Heart right ventricle (tissue), 16 donors: ENCODE measurements around the gene KCNT2. TPM values are rescaled to one million over a fixed set of nuclear protein-coding genes. Genes with fewer than 3 reads are reported as not detected.
"Not testable (repeated sequence)": the region's sequence is repeated elsewhere in the genome, so short reads cannot be mapped to it uniquely, and the experiment has no call there.

Experiments used
- ATAC-seq, 8 donors: fragments of 200-7000 bp; cut with Tn5 transposase; one replicate each; pipeline ENCODE4 v1.9.1; 2020; ENCODE audit warnings: mild to moderate bottlenecking in 8 of 8, moderate library complexity in 8 of 8, moderate number of reproducible peaks in 1 of 8
- DNase-seq, 2 donors: peaks; one replicate each; pipeline ENCODE4 v3.0.0-alpha.2; 2020
- H3K27ac ChIP-seq, 10 donors: fragments of 200-600 bp; sonication (generic) in 2 of 10; one replicate each; pipeline versions ENCODE4 v1.5.0 to v1.8.0; 2020 to 2022; ENCODE audit warnings: mild to moderate bottlenecking in 3 of 10
- H3K27me3 ChIP-seq, 7 donors: fragments of 200-600 bp; one replicate each; pipeline ENCODE4 v1.8.0; 2021 to 2022; ENCODE audit warnings: mild to moderate bottlenecking in 2 of 7
- H3K36me3 ChIP-seq, 9 donors: fragments of 200-600 bp; sonication (generic) in 1 of 9; one replicate each; pipeline versions ENCODE4 v1.5.0 to v1.8.0; 2020 to 2022; ENCODE audit warnings: mild to moderate bottlenecking in 2 of 9
- H3K4me1 ChIP-seq, 9 donors: fragments of 200-600 bp; sonication (generic) in 1 of 9; one replicate each; pipeline versions ENCODE4 v1.5.0 to v1.8.0; 2020 to 2022; ENCODE audit warnings: mild to moderate bottlenecking in 4 of 9
- H3K4me3 ChIP-seq, 10 donors: fragments of 200-600 bp; sonication (generic) in 2 of 10; one replicate each; pipeline versions ENCODE4 v1.5.0 to v1.8.0; 2020 to 2022; ENCODE audit warnings: mild to moderate bottlenecking in 7 of 10, moderate library complexity in 2 of 10
- H3K9me3 ChIP-seq, 11 donors: fragments of 200-600 bp in 10 of 11; sonication (generic) in 2 of 11; one replicate each; pipeline versions ENCODE4 v1.5.0 to v1.8.0; 2013 to 2022; ENCODE audit warnings: mild to moderate bottlenecking in 2 of 11, control low read depth in 1 of 11, moderate library complexity in 1 of 11
- CTCF ChIP-seq, 9 donors: fragments of 200-600 bp; sonication (generic) in 2 of 9; IDR thresholded peaks; one replicate each; pipeline versions ENCODE4 v1.5.0 to v1.8.0; 2021 to 2022; ENCODE audit warnings: antibody characterized with exemption in 9 of 9, mild to moderate bottlenecking in 5 of 9, moderate library complexity in 1 of 9
- WGBS, 2 donors: extraction: QIAGEN DNeasy Blood & Tissue Kit; methylation state at CpG; one replicate each; pipeline ENCODE4 v1.1.7; 2013; ENCODE audit warnings: inconsistent platforms in 1 of 2; 5-methylcytosine and 5-hydroxymethylcytosine counted together
- intact Hi-C, 10 donors: fragments of 100-400 bp; cut with DNase I; formaldehyde crosslinking; loops; one replicate each; pipeline versions ENCODE4 v1.11.1 to v1.14.2; 2022
- polyA plus RNA-seq, 2 donors: library from polyadenylated mRNA; stranded (reverse); fragments of 200-250 nt; gene quantifications; one replicate each; pipeline ENCODE4 v1.2.3, GENCODE V29; 2013
- total RNA-seq, 10 donors: library from RNA; stranded (reverse); fragmentation: NEBNext Ultra II Directional in 3 of 10; extraction: Animal tissue kit (Norgen Biotek cat#: 25700) in 3 of 10; gene quantifications; one replicate each; pipeline versions ENCODE4 v1.2.1 to v1.2.4, GENCODE V29; 2021 to 2023
- donor health status: Arrhythmogenic right ventricular cardiomyopathy.
- donor health status: ischemic (EF 13 %, LVEDD 7.1; RV severe dilation, severe dysfunction).
- donor health status: healthy with polysubstance abuse.
- donor health status: DM: no; HTN: yes; CAD: no.
- donor health status: DM: no; HTN: no; CAD: no.
- donor health status: ischemic (EF 25% LVEDD 6.9; RV normal size, moderate dysfunction).
- donor health status: ischemic (EF 25% LVEDD 5.7; RV mildly dilated, moderate dysfunction).
- donor health status: healthy.
- donor health status: DM: yes; HTN: yes; CAD: no.
- donor health status: Ischemic cardiomyopathy.
- donor health status: ischemic (EF 35%, LVEDD 5.7; RV mildly dilated, moderate dysfunction).
- donor health status: nonischemic (EF 11% LVEDD 7.7; RV severe dilation, severe dysfunction).
- donor health status: DM: yes; HTN: yes; CAD: no.
- donor health status: PGD.
- donor health status: ischemic (EF 29% LVEDD 5.4; RV normal size, mild dysfunction).
- donor health status: nonischemic (EF 23%, LVEDD 6.1; RV moderate dilation, normal function).

KCNT2 gene
- total and polyA plus RNA-seq, 12 donors = 0.26 to 1.1 (median 0.68) TPM

DNA sequence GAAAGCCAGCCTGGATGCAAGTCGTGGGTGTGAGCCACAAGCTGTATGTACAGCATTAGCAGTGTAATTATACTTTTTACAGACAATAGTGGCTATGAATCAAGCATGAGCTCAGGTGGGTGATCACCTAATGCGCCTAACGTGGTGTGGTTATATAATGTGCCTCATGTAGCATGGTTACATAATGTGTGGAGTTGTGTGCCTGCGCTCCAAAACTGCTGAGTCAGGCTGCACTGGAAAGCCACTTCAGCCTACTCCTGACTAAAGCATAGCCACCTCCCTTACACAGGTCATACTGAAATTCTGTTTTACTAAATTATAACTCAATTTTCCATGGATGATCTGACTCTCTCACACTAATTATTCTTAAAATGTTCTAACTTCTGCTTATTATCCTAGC, 69.8 kb downstream of the KCNT2 start:
- WGBS, 2 donors = 90 to 96% methylated on average over 4 of the region's 4 CpGs
- H3K4me1 ChIP-seq = no peaks in the 10 kb centered on the region

DNA sequence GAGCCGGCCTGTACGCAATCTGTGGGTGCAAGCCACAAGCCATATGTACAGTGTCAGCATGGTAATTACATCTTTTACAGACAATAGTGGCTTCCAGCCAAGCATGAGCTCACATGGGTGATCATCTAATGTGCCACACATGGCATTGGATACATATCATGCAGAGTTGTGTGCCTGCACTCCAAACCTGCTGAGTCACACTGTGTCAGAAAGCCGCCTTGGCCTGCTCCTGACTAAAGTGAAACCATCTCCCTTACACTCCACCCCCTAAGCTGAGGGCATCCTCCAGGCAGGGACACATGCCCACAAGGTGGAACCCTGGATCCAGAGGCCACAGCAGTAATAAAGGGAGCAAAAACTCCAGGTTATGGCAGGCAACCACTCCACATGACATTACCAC, 72.5 kb downstream of the KCNT2 start:
- H3K36me3 ChIP-seq = no peaks in the 10 kb centered on the region
- peaks cover 0 to 33% (median 0%) of the 10 kb centered on the region in 11 donors for H3K9me3 ChIP-seq
- DNase-seq (no peak), ATAC-seq (peak in 1 of 8 donors; percentile 30)
- no peak overlapping the region for H3K27ac ChIP-seq
- no peak for TF ChIP-seq CTCF (IDR thresholded peaks at IDR 0.05)
- no peaks in the 10 kb centered on the region for H3K27me3 ChIP-seq
- intact Hi-C loops = loop anchor here in 1 of 10 donors (2.0 kb wide), 1 partner anchor 41 kb away; no protein-coding TSS in a partner anchor
- WGBS, 2 donors = 79 to 87% methylated on average over 3 of the region's 3 CpGs
- no peak overlapping the region for H3K4me3 ChIP-seq
- H3K4me1 ChIP-seq = peaks cover 0 to 4% (median 0%) of the 10 kb centered on the region in 9 donors

More for the DNA sequence above, 69.8 kb downstream of the KCNT2 start:
- TF ChIP-seq CTCF (IDR thresholded peaks at IDR 0.05) = no peak
- Histone ChIP-seq H3K4me3 (no peak overlapping the region), H3K9me3 (peaks cover 0 to 33% (median 0%) of the 10 kb centered on the region in 11 donors), H3K27ac (no peak overlapping the region), H3K27me3 (no peaks in the 10 kb centered on the region), H3K36me3 (no peaks in the 10 kb centered on the region)
- DNase-seq = no peak
- no peak for ATAC-seq
- intact Hi-C loops = no loop called here

DNA sequence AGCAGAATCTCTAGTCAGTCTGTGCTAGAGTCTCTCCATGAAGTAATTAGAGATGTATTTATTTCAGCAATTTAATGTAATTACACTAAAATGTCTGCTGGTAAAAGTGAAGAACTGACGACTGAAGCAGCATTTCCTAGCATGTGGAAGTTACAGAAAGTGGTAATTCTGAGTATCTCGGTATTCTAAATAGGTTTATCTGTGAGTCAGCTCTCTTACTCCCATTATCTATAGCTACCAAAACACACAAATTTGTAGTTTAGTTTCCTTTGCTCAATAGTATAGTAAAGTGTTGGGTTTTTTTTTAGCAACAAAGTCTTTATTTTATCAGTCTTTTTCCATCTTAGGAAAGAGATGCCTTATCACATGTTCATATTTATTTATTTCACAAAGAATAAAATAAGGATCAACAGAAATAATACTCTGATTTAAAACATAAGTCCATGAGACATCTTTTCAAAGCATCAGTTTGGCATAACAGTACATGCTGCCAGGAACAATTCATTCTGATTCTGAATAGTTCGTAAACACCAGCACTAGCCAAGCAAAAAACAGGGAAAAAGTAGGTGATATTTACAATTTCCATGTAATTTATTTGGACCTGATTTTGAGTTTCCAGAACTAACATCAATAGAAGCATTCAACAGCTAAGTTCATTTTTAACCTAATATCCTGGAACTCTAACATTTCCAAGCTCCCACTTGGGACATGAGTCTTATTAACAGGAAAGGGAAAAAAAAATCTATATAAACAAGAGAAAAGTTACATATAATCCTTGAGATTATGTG, 76.3 kb downstream of the KCNT2 start:
- DNase-seq (no peak), ATAC-seq (peak in 3 of 8 donors; percentile 18 to 70 (median 33))
- Histone ChIP-seq H3K27ac (peak overlapping the region in 7 of 10 donors; percentile 15 to 58 (median 40)), H3K4me1 (peaks cover 0 to 4% (median 0%) of the 10 kb centered on the region in 9 donors), H3K36me3 (no peaks in the 10 kb centered on the region), H3K27me3 (no peaks in the 10 kb centered on the region), H3K9me3 (peaks cover 0 to 23% (median 0%) of the 10 kb centered on the region in 11 donors), H3K4me3 (no peak overlapping the region)
- TF ChIP-seq CTCF (IDR thresholded peaks at IDR 0.05) = no peak
- WGBS, 2 donors = 63 to 69% methylated on average over 3 of the region's 3 CpGs
- intact Hi-C loops = no loop called here

GRCh38 chr1:196527919-196528318, 80.3 kb downstream of the KCNT2 start:
- intact Hi-C loops = no loop called here
- DNase-seq (no peak), ATAC-seq (no peak)
- Histone ChIP-seq H3K4me1 (peaks cover 0 to 4% (median 0%) of the 10 kb centered on the region in 9 donors), H3K27me3 (no peaks in the 10 kb centered on the region), H3K36me3 (no peaks in the 10 kb centered on the region), H3K4me3 (no peak overlapping the region), H3K27ac (no peak overlapping the region), H3K9me3 (peaks cover 0 to 7% (median 0%) of the 10 kb centered on the region in 11 donors)
- 68 to 73% methylated on average over 2 of the region's 2 CpGs for WGBS, 2 donors
- no peak for TF ChIP-seq CTCF (IDR thresholded peaks at IDR 0.05)

- H3K4me3 ChIP-seq, intact Hi-C loops, H3K27me3 ChIP-seq, H3K36me3 ChIP-seq, DNase-seq, H3K27ac ChIP-seq, ATAC-seq, H3K4me1 ChIP-seq: not testable (repeated sequence)
- H3K9me3 ChIP-seq = peaks cover 0 to 47% (median 3%) of the 10 kb centered on the region in 11 donors
- WGBS, 2 donors = 93% methylated on average over 12 of the region's 12 CpGs
These were observed 85.5 kb downstream of the KCNT2 start for GRCh38 chr1:196522574-196523345.
